Measurements from ENCODE around the gene BBS10.
"Not testable (repeated sequence)": the region's sequence is repeated elsewhere in the genome, so short reads cannot be mapped to it uniquely, and the experiment has no call there.

The BBS10 gene

GRCh38 chr12:76329159-76329558, 19.1 kb downstream of the BBS10 start:
- DNase-seq = no peak

DNA sequence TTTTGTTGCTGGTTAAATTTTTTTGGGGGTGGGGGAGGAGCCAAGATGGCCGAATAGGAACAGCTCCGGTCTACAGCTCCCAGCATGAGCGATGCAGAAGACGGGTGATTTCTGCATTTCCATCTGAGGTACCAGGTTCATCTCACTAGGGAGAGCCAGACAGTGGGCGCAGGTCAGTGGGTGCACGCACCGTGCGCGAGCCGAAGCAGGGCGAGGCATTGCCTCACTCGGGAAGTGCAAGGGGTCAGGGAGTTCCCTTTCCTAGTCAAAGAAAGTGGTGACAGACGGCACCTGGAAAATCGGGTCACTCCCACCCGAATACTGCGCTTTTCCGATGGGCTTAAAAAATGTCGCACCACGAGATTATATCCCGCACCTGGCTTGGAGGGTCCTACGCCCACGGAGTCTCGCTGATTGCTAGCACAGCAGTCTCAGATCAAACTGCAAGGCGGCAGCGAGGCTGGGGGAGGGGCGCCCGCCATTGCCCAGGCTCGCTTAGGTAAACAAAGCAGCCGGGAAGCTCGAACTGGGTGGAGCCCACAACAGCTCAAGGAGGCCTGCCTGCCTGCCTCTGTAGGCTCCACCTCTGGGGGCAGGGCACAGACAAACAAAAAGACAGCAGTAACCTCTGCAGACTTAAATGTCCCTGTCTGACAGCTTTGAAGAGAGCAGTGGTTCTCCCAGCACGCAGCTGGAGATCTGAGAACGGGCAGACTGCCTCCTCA, 28.5 kb downstream of the BBS10 start:
- not testable (repeated sequence) for DNase-seq

DNA sequence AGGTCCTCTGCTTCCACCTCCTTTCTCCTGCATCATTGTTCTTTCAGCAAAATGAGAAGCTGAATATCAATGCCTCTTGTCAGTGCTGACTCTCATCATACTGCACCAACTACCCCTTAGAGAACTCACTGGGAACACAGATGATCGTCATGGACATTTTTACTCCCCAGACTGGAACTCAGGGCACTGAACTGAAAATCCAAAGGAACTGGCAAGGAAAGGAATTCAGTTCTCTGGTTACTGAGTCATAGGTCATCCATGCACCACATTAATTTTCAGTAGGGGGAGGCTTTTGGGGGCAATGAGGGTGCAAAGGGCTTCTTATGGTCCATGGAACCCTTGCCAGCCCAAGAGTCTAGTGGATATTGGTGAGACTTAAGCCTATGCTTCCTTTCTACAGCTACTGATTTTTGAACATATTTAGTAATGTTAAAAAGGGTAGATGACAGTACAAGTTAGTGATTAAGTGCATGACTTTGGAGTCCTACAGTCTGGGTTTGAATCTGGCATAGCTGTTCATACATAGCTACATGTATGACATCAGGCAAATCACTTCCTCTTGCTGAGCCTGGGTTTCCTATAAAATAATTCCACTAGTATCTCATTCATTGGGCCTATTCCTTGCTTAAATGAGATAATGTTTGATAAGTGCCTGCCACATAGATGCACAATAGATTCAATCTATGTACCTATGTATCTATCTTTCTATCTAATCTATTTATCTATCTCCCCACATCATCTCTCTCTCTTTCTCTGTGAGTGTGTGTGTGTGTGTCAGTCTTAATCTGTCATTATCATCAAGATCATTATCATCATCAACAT, 29.2 kb downstream of the BBS10 start:
- DNase-seq = no peak

DNA sequence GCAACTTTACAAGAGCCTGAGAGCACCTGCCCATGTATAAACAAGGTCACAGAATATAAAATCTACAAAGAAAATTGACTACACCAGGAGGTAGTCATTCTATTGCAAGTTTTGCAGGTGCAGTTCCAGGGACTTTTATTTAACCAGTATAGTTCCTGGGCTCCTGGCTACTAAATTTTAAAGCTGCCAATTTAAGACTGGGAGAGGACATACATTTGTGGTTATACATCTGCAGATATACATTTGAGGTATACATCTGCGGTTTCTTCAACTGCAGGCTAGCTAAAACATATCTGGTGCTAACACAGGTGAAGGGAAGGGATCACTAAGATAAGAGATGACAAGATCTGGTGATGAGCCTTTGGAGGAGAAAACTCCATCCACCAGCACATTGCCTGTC, 30.2 kb downstream of the BBS10 start:
- no peak for DNase-seq

- no peak for DNase-seq
These were observed 31.7 kb downstream of the BBS10 start for GRCh38 chr12:76316468-76316867.

- DNase-seq = no peak
These were observed 34.9 kb downstream of the BBS10 start for GRCh38 chr12:76313299-76313698.

- no peak for DNase-seq
These were observed 35.9 kb downstream of the BBS10 start for GRCh38 chr12:76312315-76312714.

DNA sequence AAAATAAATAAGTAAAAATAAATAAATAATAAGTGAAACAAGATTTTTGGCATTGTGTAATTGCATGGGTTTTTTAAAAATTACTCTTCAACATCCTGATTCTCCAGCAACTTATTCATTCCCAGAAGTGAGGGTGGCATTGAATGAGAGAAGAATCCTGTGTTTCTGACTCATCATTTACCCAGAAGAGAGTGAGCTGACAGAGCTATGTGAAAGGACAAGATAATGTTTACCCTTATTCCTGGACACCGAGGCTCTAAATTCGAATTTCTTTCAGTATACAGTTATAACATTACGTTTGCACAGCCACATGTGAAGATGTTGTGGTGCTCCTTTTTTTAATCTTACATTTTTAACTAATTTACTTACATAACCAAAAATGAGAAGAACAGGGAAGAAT, 36.4 kb downstream of the BBS10 start:
- no peak for DNase-seq

GRCh38 chr12:76310110-76310509, 38.1 kb downstream of the BBS10 start:
- no peak for DNase-seq

GRCh38 chr12:76308866-76309265, 39.3 kb downstream of the BBS10 start:
- DNase-seq = no peak

DNA sequence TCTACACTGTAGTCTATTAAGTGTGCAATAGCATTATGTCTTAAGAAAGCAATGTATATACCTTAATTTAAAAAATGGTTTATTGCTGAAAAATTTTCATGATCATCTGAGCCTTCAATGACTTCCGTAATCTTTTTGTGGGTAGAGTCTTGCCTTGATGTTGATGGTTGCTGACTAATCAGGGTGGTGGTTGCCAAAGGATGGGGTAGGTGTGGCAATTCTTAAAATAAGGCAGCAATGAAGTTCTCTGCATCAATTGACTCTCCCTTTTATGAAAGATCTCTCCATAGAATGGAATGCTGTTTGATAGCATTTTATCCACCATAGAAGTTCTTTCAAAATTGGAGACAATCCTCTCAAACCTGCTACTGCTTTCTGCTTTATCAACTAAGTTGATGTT, 41.1 kb downstream of the BBS10 start:
- no peak for DNase-seq

GRCh38 chr12:76303989-76304460, 44.2 kb downstream of the BBS10 start:
- no peak for DNase-seq

GRCh38 chr12:76303365-76303764, 44.9 kb downstream of the BBS10 start:
- no peak for DNase-seq

GRCh38 chr12:76300297-76300665, 47.9 kb downstream of the BBS10 start:
- no peak for DNase-seq

- no peak for DNase-seq
These were observed 48.5 kb downstream of the BBS10 start for GRCh38 chr12:76299536-76300296.
